ENCODE results near the gene SYT2. TPM values are rescaled to one million over a fixed set of nuclear protein-coding genes. Genes with fewer than 3 reads are reported as not detected.

Gene SYT2
- total RNA-seq, 1 experiment from 2014 or later, result not detected

DNA sequence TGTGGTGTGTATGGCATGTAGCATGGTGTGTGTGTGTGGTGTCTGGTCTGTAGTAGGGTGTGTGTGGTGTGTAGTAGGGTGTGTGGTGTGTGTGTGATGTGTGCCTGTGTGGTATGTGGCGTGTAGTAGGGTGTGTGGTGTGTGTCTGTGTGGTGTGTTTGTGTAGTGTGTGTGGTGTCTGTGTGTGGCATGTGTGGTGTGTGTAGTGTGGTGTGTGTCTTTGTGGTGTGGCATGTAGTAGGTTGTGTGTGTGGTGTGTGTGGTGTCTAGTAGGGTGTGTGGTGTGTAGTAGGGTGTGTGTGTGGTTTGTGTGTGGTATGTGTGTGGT is 85.5 kb downstream of the SYT2 start:
- Histone ChIP-seq H3K27me3 (ENCODE audit: insufficient read depth, low read length) (no peaks in the 10 kb centered on the region), H3K9me3 (ENCODE audit: control insufficient read depth in 1 of 2, insufficient read depth in 1 of 2, low read depth in 1 of 2, low read length in 2 of 2) (no peaks in the 10 kb centered on the region), H3K4me2 (ENCODE audit: low read length) (peak overlapping the region; percentile 4; the same call in 1 of the 2 replicates), H4K20me1 (ENCODE audit: insufficient read depth) (no peaks in the 10 kb centered on the region), H3K27ac (ENCODE audit: low read depth, low read length) (peak overlapping the region; percentile 4; the same call in 1 of the 2 replicates), H3K4me1 (ENCODE audit: control insufficient read depth in 1 of 2, insufficient read depth in 2 of 2, low read length in 2 of 2) (peaks cover 0 to 18% of the 10 kb centered on the region in 2 experiments; a peak in 2 of 4 replicates), H3K4me3 (replicated peaks in 1 of 2; ENCODE audit: low read depth in 1 of 2, low read length in 2 of 2) (no peak overlapping the region), H3K79me2 (ENCODE audit: insufficient read depth, low read length) (no peaks in the 10 kb centered on the region), H3K9me2 (ENCODE audit: insufficient read depth) (no peaks in the 10 kb centered on the region), H2AFZ (ENCODE audit: low read depth, low read length, poor library complexity, severe bottlenecking) (no peak overlapping the region), H3K36me3 (ENCODE audit: control insufficient read depth in 1 of 2, insufficient read depth in 2 of 2, low read length in 2 of 2) (no peaks in the 10 kb centered on the region), H3K9ac (ENCODE audit: low read length) (no peak overlapping the region)
- ATAC-seq (no peak), DNase-seq (ENCODE audit: low read depth, low spot score) (no peak)
- intact Hi-C loops (cut with micrococcal nuclease), result loop anchor here (10.0 kb wide), 1 partner anchor 440 kb away; no protein-coding TSS in a partner anchor
- ChIA-PET RAD21 (ENCODE audit: low non-redundant PET in 1 of 2, low total read pairs in 2 of 2, uncharacterized antibody in 2 of 2, unreplicated experiment in 2 of 2) (no interaction called here), CTCF (interaction anchor here (0.6 to 1.3 kb wide), 2 partner anchors 95 to 123 kb away, joined by 3 to 4 read pairs; no protein-coding TSS in a partner anchor), POLR2A (no interaction called here)
- TF ChIP-seq, protein P1, sequence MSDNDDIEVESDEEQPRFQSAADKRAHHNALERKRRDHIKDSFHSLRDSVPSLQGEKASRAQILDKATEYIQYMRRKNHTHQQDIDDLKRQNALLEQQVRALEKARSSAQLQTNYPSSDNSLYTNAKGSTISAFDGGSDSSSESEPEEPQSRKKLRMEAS (IDR thresholded peaks at IDR 0.05), result no peak
- TF ChIP-seq POLR2A (IDR thresholded peaks at IDR 0.05; ENCODE audit: borderline replicate concordance, extremely low read depth, insufficient read depth, insufficient read length), result no peak
- no peak for TF ChIP-seq EZH2phosphoT487 (IDR thresholded peaks at IDR 0.05; ENCODE audit: borderline replicate concordance)
- TF ChIP-seq YY1 (IDR thresholded peaks at IDR 0.05; ENCODE audit: extremely low read depth, insufficient replicate concordance, low read depth, low read length), result no peak
- TF ChIP-seq ZFX (IDR thresholded peaks at IDR 0.05), result no peak
- no peak for TF ChIP-seq TCF7L2 (IDR thresholded peaks at IDR 0.05; ENCODE audit: borderline replicate concordance, extremely low read depth, insufficient read depth, insufficient read length)
- TF ChIP-seq RAD21 (IDR thresholded peaks at IDR 0.05; ENCODE audit: low read depth), result no peak
- TF ChIP-seq, protein P2, sequence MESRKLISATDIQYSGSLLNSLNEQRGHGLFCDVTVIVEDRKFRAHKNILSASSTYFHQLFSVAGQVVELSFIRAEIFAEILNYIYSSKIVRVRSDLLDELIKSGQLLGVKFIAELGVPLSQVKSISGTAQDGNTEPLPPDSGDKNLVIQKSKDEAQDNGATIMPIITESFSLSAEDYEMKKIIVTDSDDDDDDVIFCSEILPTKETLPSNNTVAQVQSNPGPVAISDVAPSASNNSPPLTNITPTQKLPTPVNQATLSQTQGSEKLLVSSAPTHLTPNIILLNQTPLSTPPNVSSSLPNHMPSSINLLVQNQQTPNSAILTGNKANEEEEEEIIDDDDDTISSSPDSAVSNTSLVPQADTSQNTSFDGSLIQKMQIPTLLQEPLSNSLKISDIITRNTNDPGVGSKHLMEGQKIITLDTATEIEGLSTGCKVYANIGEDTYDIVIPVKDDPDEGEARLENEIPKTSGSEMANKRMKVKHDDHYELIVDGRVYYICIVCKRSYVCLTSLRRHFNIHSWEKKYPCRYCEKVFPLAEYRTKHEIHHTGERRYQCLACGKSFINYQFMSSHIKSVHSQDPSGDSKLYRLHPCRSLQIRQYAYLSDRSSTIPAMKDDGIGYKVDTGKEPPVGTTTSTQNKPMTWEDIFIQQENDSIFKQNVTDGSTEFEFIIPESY (IDR thresholded peaks at IDR 0.05; ENCODE audit: extremely low read depth, insufficient replicate concordance, low read length), result no peak
- no peak for TF ChIP-seq CBX3 (IDR thresholded peaks at IDR 0.05; ENCODE audit: low read depth)
- no peak for TF ChIP-seq ZNF274 (IDR thresholded peaks at IDR 0.05; ENCODE audit: low read depth, low read length)
- BruUV-seq (replicated peaks), result no TSS peak
